Esophagus (tissue), 2 donors: ENCODE results near the gene DYNC1LI2. TPM values are rescaled to one million over a fixed set of nuclear protein-coding genes. Genes with fewer than 3 reads are reported as not detected.

Source experiments
- H3K27ac ChIP-seq, 2 donors: one replicate each; pipeline ENCODE4 v1.5.1; 2013; ENCODE audit warnings: low read depth in 2 of 2, mild to moderate bottlenecking in 2 of 2, inconsistent platforms in 1 of 2, low read length in 1 of 2, moderate library complexity in 1 of 2
- H3K27me3 ChIP-seq, 2 donors: one replicate each; pipeline ENCODE4 v1.6.1; 2013; ENCODE audit warnings: low read length in 2 of 2, control low read depth in 1 of 2, mild to moderate bottlenecking in 1 of 2; ENCODE audit not compliant: insufficient read depth in 2 of 2, control insufficient read depth in 1 of 2
- H3K36me3 ChIP-seq, 2 donors: one replicate each; pipeline ENCODE4 v1.6.1; 2013; ENCODE audit warnings: low read length in 1 of 2; ENCODE audit not compliant: control insufficient read depth in 2 of 2, insufficient read depth in 2 of 2
- H3K4me1 ChIP-seq, 2 donors: one replicate each; pipeline ENCODE4 v1.6.1; 2013; ENCODE audit warnings: low read length in 1 of 2; ENCODE audit not compliant: control insufficient read depth in 2 of 2, insufficient read depth in 2 of 2
- H3K4me3 ChIP-seq, 2 donors: one replicate each; pipeline ENCODE4 v1.5.1; 2013; ENCODE audit warnings: low read length in 2 of 2, mild to moderate bottlenecking in 2 of 2, low read depth in 1 of 2, moderate library complexity in 1 of 2
- H3K9me3 ChIP-seq, 2 donors: one replicate each; pipeline ENCODE4 v1.6.1; 2013; ENCODE audit warnings: mild to moderate bottlenecking in 2 of 2, low read depth in 1 of 2, low read length in 1 of 2, moderate library complexity in 1 of 2; ENCODE audit not compliant: control insufficient read depth in 2 of 2, insufficient read depth in 1 of 2
- WGBS, 2 donors: extraction: QIAGEN DNeasy Blood & Tissue Kit; methylation state at CpG; one replicate each; pipeline ENCODE4 v1.1.7; 2013; 5-methylcytosine and 5-hydroxymethylcytosine counted together
- polyA plus RNA-seq, 2 donors: library from polyadenylated mRNA; stranded (reverse); fragments of 200-250 nt; gene quantifications; one replicate each; pipeline ENCODE4 v1.2.3, GENCODE V29; 2013
- donor health status: healthy with polysubstance abuse.
- donor health status: Bipolar disorder and iron deficiency.

Gene DYNC1LI2
- polyA plus RNA-seq, 2 donors = 34.5 to 41.3 TPM

GRCh38 chr16:66681676-66682075 lies 69.7 kb downstream of the DYNC1LI2 start:
- no peaks in the 10 kb centered on the region for H3K36me3 ChIP-seq
- H3K9me3 ChIP-seq = no peaks in the 10 kb centered on the region
- no peak overlapping the region for H3K4me3 ChIP-seq
- WGBS, 2 donors = 87 to 90% methylated on average over 4 of the region's 4 CpGs
- no peak overlapping the region for H3K27ac ChIP-seq
- H3K4me1 ChIP-seq = peaks cover 0 to 3% of the 10 kb centered on the region in 2 donors
- H3K27me3 ChIP-seq = no peaks in the 10 kb centered on the region

GRCh38 chr16:66678337-66678736 lies 73.1 kb downstream of the DYNC1LI2 start:
- 83 to 85% methylated on average over 2 of the region's 2 CpGs for WGBS, 2 donors
- Histone ChIP-seq H3K4me3 (no peak overlapping the region), H3K27ac (no peak overlapping the region)

GRCh38 chr16:66677836-66678235 lies 73.6 kb downstream of the DYNC1LI2 start:
- H3K27me3 ChIP-seq = no peaks in the 10 kb centered on the region
- no peak overlapping the region for H3K4me3 ChIP-seq
- H3K4me1 ChIP-seq = peaks cover 0 to 3% of the 10 kb centered on the region in 2 donors
- peaks cover 0 to 7% of the 10 kb centered on the region in 2 donors for H3K36me3 ChIP-seq
- H3K27ac ChIP-seq = no peak overlapping the region
- 86 to 96% methylated on average over 6 of the region's 6 CpGs for WGBS, 2 donors
- H3K9me3 ChIP-seq = no peaks in the 10 kb centered on the region

More at GRCh38 chr16:66678337-66678736, 73.1 kb downstream of the DYNC1LI2 start:
- H3K36me3 ChIP-seq = peaks cover 0 to 5% of the 10 kb centered on the region in 2 donors
- no peaks in the 10 kb centered on the region for H3K9me3 ChIP-seq
- no peaks in the 10 kb centered on the region for H3K27me3 ChIP-seq
- peaks cover 0 to 3% of the 10 kb centered on the region in 2 donors for H3K4me1 ChIP-seq

- Histone ChIP-seq H3K36me3 (peaks cover 0 to 7% of the 10 kb centered on the region in 2 donors), H3K4me3 (no peak overlapping the region), H3K27me3 (no peaks in the 10 kb centered on the region), H3K4me1 (peaks cover 0 to 3% of the 10 kb centered on the region in 2 donors), H3K9me3 (no peaks in the 10 kb centered on the region), H3K27ac (no peak overlapping the region)
- 90 to 95% methylated on average over 7 of the region's 7 CpGs for WGBS, 2 donors
These were observed 74.2 kb downstream of the DYNC1LI2 start for GRCh38 chr16:66677179-66677578.

GRCh38 chr16:66676599-66676998 lies 74.8 kb downstream of the DYNC1LI2 start:
- peaks cover 0 to 7% of the 10 kb centered on the region in 2 donors for H3K36me3 ChIP-seq
- no peak overlapping the region for H3K4me3 ChIP-seq
- no peaks in the 10 kb centered on the region for H3K27me3 ChIP-seq
- no peak overlapping the region for H3K27ac ChIP-seq
- WGBS, 2 donors = 72 to 87% methylated on average over 3 of the region's 3 CpGs
- peaks cover 0 to under 1% of the 10 kb centered on the region in 2 donors for H3K4me1 ChIP-seq
- H3K9me3 ChIP-seq = no peaks in the 10 kb centered on the region

GRCh38 chr16:66673691-66674090 lies 77.7 kb downstream of the DYNC1LI2 start:
- Histone ChIP-seq H3K27ac (no peak overlapping the region), H3K36me3 (peaks cover 0 to 7% of the 10 kb centered on the region in 2 donors), H3K4me3 (no peak overlapping the region), H3K27me3 (no peaks in the 10 kb centered on the region), H3K4me1 (no peaks in the 10 kb centered on the region), H3K9me3 (no peaks in the 10 kb centered on the region)
- WGBS, 2 donors = 83 to 94% methylated on average over 2 of the region's 2 CpGs

Other genes with a start within 250 kb of the DYNC1LI2 start
- gene TK2, start 201.5 kb downstream of the DYNC1LI2 start, polyA plus RNA-seq = 1 to 10 TPM; 5.9 to 8.3 TPM
- gene CKLF, start 199.0 kb downstream of the DYNC1LI2 start, polyA plus RNA-seq = 10 to 100 TPM; 14.9 to 29.7 TPM
- under 1 TPM; 0.14 to 0.22 TPM for gene CMTM1, start 185.2 kb downstream of the DYNC1LI2 start, polyA plus RNA-seq
- under 1 TPM in 1 of 2 donors, not detected in 1; 0.06 TPM for gene CMTM2, start 172.1 kb downstream of the DYNC1LI2 start, polyA plus RNA-seq
- 1 to 10 TPM; 3.4 to 4.6 TPM for gene CMTM3, start 146.9 kb downstream of the DYNC1LI2 start, polyA plus RNA-seq
- gene CMTM4, start 54.9 kb downstream of the DYNC1LI2 start, polyA plus RNA-seq = 1 to 10 TPM; 5.1 to 7.3 TPM
- not detected for gene TERB1, start 50.0 kb upstream of the DYNC1LI2 start, polyA plus RNA-seq
- 10 to 100 TPM; 22.2 to 32.0 TPM for gene NAE1, start 79.4 kb upstream of the DYNC1LI2 start, polyA plus RNA-seq
- under 1 TPM in 1 of 2 donors, not detected in 1; 0.06 TPM for gene CA7, start 92.8 kb upstream of the DYNC1LI2 start, polyA plus RNA-seq
- gene PDP2, start 128.9 kb upstream of the DYNC1LI2 start, polyA plus RNA-seq = 1 to 10 TPM; 2.3 to 2.5 TPM
- gene CDH16, start 167.3 kb upstream of the DYNC1LI2 start, polyA plus RNA-seq = 1 to 10 TPM; 6.1 to 6.5 TPM
- 100 to 1,000 TPM in 1 of 2 donors, 10 to 100 TPM in 1; 93.6 to 125 TPM for gene RRAD, start 173.9 kb upstream of the DYNC1LI2 start, polyA plus RNA-seq
- gene CIAO2B, start 182.8 kb upstream of the DYNC1LI2 start, polyA plus RNA-seq = 100 to 1,000 TPM; 139 to 266 TPM
- 100 to 1,000 TPM; 120 to 128 TPM for gene CES2, start 183.9 kb upstream of the DYNC1LI2 start, polyA plus RNA-seq
- gene CES3, start 209.7 kb upstream of the DYNC1LI2 start, polyA plus RNA-seq = 1 to 10 TPM; 1.8 to 4.8 TPM
- 10 to 100 TPM; 10.1 to 17.5 TPM for gene CES4A, start 237.0 kb upstream of the DYNC1LI2 start, polyA plus RNA-seq